SK-N-DZ (cell line): ENCODE data around the gene HSD17B10. TPM values are rescaled to one million over a fixed set of nuclear protein-coding genes. Genes with fewer than 3 reads are reported as not detected.
"Not testable (repeated sequence)": the region's sequence is repeated elsewhere in the genome, so short reads cannot be mapped to it uniquely, and the experiment has no call there.

Source experiments
- DNase-seq: peaks from one replicate; pipeline ENCODE4 v3.0.0-alpha.2; 2015; ENCODE audit warnings: low spot score
- polyA plus RNA-seq, 2 experiments: library from polyadenylated mRNA; depleted of rRNA; stranded (reverse); fragments of >200 nt; gene quantifications; 2 replicates each; pipeline ENCODE4 v1.2.3, GENCODE V29; 2014

The HSD17B10 gene
- polyA plus RNA-seq (2014; cell fraction: cytosol; rRNA removed): 183 and 254 TPM in 2 replicates
- polyA plus RNA-seq (2014; cell fraction: nucleus; rRNA removed): 96.7 and 126 TPM in 2 replicates

GRCh38 chrX:53433651-53434639 lies at the start of gene HSD17B10:
HSD17B10 (minus strand) TSS chrX:53434370; CDS start chrX:53434345, 25 bp downstream.
- peak; percentile 87 for DNase-seq

DNA sequence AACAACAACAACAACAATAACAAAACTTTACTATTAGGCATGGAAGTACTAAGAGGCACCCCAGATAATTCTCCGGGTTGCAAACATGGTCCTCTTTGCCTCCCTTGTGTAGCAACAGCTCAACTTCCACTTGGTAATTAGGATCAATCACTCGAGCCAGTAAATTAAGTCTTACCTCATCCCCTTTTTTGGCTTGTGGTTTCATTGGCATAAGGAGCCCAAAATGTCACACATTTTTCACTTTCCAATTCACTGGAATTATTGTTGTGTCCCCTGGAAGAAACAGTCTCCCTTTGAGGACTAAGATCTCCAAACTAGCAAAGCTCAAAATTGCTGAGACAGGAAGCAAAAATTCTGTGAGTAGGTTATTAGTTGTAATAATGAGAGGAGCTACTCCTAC lies 49.2 kb upstream of the HSD17B10 start:
- no peak for DNase-seq

- DNase-seq: peak; percentile 60
Observed at GRCh38 chrX:53481816-53482465, 47.8 kb upstream of the HSD17B10 start.

- DNase-seq: no peak
Observed at GRCh38 chrX:53481093-53481492, 46.9 kb upstream of the HSD17B10 start.

- DNase-seq: peak; percentile 25
Observed at GRCh38 chrX:53479301-53479700, 45.1 kb upstream of the HSD17B10 start.

GRCh38 chrX:53476371-53476770 lies 42.2 kb upstream of the HSD17B10 start:
- DNase-seq: no peak

- no peak for DNase-seq
Observed at GRCh38 chrX:53474707-53475106, 40.5 kb upstream of the HSD17B10 start.

- DNase-seq: no peak
Observed at GRCh38 chrX:53471346-53471745, 37.2 kb upstream of the HSD17B10 start.

- DNase-seq: not testable (repeated sequence)
Observed at GRCh38 chrX:53468659-53469058, 34.5 kb upstream of the HSD17B10 start.

DNA sequence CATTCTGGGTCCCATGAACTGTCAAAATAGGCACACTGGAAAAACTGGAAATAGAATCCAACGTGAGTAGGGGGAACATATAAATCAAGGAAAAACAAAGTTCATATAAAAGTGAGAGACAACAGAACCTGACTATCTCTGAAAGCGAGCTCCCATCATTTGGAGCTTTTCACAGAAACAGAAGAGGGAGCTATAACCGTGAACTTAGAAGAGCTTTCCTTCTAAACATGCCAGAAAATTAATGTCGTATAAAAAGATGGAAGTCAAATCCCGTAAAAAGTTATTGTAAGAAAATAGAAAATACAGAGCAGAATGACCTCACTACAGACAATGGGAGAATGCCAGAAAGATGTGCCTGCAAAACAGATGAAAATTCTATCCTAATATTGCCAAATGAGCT lies 23.9 kb upstream of the HSD17B10 start:
- DNase-seq: no peak

- DNase-seq: no peak
Observed at GRCh38 chrX:53456254-53456653, 22.1 kb upstream of the HSD17B10 start.

- DNase-seq: no peak
Observed at GRCh38 chrX:53452812-53453211, 18.6 kb upstream of the HSD17B10 start.

GRCh38 chrX:53449632-53450031 lies 15.5 kb upstream of the HSD17B10 start:
- DNase-seq: no peak

- no peak for DNase-seq
Observed at GRCh38 chrX:53447441-53447840, 13.3 kb upstream of the HSD17B10 start.

DNA sequence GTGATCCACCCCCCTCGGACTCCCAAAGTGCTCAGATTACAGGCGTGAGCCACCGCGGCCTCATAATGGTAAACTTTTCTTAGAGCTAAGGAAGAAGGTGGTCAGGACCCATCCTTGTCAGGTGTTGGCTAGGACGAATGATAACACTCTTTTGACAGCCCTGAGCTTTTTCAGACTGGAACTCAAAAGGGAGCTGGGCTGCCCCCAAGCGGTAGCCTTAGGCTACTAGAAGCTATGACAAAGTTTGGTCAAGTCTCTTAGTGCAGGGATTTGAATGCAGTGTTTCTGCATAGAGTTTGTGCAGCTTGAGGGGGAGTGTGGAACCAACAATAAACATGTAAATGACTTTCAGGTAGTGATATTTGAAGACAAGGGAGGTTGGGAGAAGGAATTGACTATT lies 11.8 kb upstream of the HSD17B10 start:
- DNase-seq: peak; percentile 43

GRCh38 chrX:53442322-53442631 lies 8.1 kb upstream of the HSD17B10 start:
- no peak for DNase-seq

DNA sequence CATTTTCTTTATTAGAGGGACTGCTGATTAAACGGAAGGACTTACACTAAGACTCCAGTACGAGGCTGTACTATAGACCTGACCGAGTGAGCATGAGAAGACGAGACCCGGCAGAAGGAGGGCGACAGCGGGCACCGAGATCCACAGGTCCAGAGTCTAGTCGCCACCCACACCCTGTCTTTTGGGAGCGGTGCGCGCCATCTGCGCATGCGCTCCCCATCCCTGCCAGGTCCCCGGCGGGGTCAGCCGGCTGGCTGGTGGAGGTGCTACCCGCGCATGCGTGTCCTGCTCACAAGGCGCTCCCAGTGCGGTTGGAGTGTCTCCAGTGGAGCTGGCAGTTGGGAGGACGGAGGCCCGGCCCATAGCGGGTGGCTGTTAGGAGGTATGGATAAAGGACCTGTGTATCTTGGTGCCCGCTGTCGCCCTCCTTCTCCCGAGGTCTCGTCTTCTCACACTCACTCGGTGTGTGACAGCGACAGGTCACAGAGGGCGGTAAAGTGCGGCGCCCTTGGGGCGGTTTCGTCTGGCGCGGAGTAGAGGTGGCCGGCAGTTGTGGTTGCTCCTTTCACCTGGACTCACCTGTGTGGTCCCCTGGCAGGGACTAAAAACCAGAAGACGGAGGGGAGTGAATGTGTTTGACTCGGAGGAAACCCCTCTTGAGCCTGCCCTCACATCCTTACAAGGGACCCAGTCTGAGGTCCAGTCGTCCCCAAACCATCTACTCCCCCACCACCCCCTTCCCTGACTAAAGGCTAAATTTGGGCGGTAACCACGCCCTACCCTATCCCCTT lies 7.6 kb upstream of the HSD17B10 start:
- peak; percentile 85 for DNase-seq

GRCh38 chrX:53440621-53441517 lies 6.7 kb upstream of the HSD17B10 start:
- no peak for DNase-seq

GRCh38 chrX:53440101-53440500 lies 5.9 kb upstream of the HSD17B10 start:
- no peak for DNase-seq

DNA sequence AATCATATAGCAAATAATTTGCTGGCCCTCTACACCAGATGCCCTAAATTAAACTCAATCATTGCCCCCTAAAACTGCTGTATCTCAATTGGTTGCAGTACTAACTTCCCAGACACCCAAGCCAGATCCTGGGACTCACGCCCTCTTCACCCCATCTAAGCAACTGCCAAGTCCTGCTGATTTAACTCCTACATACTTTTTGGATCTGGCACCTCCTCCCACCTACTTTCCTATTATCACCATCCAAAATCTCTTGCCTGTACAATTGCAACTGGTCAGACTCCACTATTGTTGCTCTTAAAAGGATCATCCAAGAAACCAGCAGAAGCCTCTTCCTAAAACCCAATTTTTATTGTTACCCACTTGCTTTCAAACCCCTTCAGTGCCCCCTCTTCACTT lies 4.7 kb upstream of the HSD17B10 start:
- no peak for DNase-seq
